Esophagus squamous epithelium (tissue), 4 donors: ENCODE measurements around the gene ZNF695.

Experiments used
- POLR2A ChIP-seq, 4 donors: fragments of 450-650 bp; IDR thresholded peaks; one replicate each; pipeline ENCODE4 v1.6.1; 2017; ENCODE audit warnings: antibody characterized with exemption in 4 of 4, mild to moderate bottlenecking in 4 of 4, moderate library complexity in 3 of 4
- TF ChIP-seq, protein P1 (sequence below), 6 experiments: fragments of 450-650 bp in 4 of 6; fragments of 200-600 bp in 2 of 6; sonication (generic) in 2 of 6; IDR thresholded peaks; one replicate each; pipeline ENCODE4 v1.5.1; 2016 to 2019; ENCODE audit warnings: antibody characterized with exemption in 6 of 6, mild to moderate bottlenecking in 4 of 6, moderate library complexity in 4 of 6

DNA sequence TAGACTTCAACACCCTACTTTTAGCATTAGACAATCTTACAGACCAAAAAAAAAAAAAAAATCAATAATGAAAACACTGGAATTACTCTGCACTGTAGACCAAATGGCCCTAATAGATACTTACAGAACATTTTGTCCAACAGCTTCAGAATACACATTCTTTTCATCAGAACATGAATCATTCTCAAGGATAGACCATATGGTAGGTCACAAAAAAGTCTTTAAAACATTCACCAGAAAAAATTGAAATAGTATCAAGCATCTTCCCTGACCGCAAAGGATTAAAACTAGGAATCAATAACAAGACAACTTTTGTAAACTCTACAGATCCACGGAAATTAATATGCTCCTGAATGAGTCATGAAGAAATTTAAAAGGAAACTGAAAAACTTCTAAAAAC, 48.2 kb upstream of the ZNF695 start:
- TF ChIP-seq, protein P1, sequence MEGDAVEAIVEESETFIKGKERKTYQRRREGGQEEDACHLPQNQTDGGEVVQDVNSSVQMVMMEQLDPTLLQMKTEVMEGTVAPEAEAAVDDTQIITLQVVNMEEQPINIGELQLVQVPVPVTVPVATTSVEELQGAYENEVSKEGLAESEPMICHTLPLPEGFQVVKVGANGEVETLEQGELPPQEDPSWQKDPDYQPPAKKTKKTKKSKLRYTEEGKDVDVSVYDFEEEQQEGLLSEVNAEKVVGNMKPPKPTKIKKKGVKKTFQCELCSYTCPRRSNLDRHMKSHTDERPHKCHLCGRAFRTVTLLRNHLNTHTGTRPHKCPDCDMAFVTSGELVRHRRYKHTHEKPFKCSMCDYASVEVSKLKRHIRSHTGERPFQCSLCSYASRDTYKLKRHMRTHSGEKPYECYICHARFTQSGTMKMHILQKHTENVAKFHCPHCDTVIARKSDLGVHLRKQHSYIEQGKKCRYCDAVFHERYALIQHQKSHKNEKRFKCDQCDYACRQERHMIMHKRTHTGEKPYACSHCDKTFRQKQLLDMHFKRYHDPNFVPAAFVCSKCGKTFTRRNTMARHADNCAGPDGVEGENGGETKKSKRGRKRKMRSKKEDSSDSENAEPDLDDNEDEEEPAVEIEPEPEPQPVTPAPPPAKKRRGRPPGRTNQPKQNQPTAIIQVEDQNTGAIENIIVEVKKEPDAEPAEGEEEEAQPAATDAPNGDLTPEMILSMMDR (IDR thresholded peaks at IDR 0.05) = no peak
- TF ChIP-seq POLR2A (IDR thresholded peaks at IDR 0.05) = no peak
